HS-27A (cell line): ENCODE data around the gene SH3BP2.

Source experiments
- DNase-seq: peaks from one replicate; pipeline ENCODE4 v3.0.0-alpha.2; 2012; ENCODE audit warnings: low read depth, missing footprints

The SH3BP2 gene

GRCh38 chr4:2803624-2804448 lies 11.0 kb downstream of the SH3BP2 start:
- DNase-seq: no peak

GRCh38 chr4:2804449-2804972 lies 11.6 kb downstream of the SH3BP2 start:
- no peak for DNase-seq

- DNase-seq: no peak
Measured at GRCh38 chr4:2804973-2805501, 12.2 kb downstream of the SH3BP2 start.

GRCh38 chr4:2805712-2806389 lies 13.0 kb downstream of the SH3BP2 start:
- DNase-seq: no peak

- DNase-seq: no peak
Measured at GRCh38 chr4:2806390-2807355, 13.8 kb downstream of the SH3BP2 start.

- DNase-seq: no peak
Measured at GRCh38 chr4:2807571-2807970, 14.7 kb downstream of the SH3BP2 start.

- no peak for DNase-seq
Measured at GRCh38 chr4:2808001-2808400, 15.1 kb downstream of the SH3BP2 start.

GRCh38 chr4:2809610-2810180 lies 16.8 kb downstream of the SH3BP2 start:
- no peak for DNase-seq

- DNase-seq: no peak
Measured at GRCh38 chr4:2810388-2810787, 17.5 kb downstream of the SH3BP2 start.

GRCh38 chr4:2811830-2812611 lies 19.1 kb downstream of the SH3BP2 start:
- no peak for DNase-seq

GRCh38 chr4:2812612-2813354 lies 19.9 kb downstream of the SH3BP2 start:
- DNase-seq: no peak

GRCh38 chr4:2813446-2814405 lies 20.8 kb downstream of the SH3BP2 start:
- DNase-seq: no peak

GRCh38 chr4:2814627-2815270 lies 21.9 kb downstream of the SH3BP2 start:
- DNase-seq: no peak

GRCh38 chr4:2816401-2816954 lies 23.6 kb downstream of the SH3BP2 start:
- no peak for DNase-seq

GRCh38 chr4:2817137-2817536 lies 24.3 kb downstream of the SH3BP2 start:
- no peak for DNase-seq

GRCh38 chr4:2817701-2818350 lies 24.9 kb downstream of the SH3BP2 start:
- no peak for DNase-seq

GRCh38 chr4:2818351-2818939 lies 25.6 kb downstream of the SH3BP2 start:
- DNase-seq: no peak
